ENCODE results near the gene TPD52L1.

GRCh38 chr6:125157725-125158124, 4.2 kb downstream of the TPD52L1 start:
- no peak for TF ChIP-seq POLR2A (IDR thresholded peaks at IDR 0.05)
- TF ChIP-seq CTCF (IDR thresholded peaks at IDR 0.05), result no peak

Measured in uterus (tissue), 2 donors.